AML-193 (cell line): ENCODE data around the gene ARMH3.
"Not testable (repeated sequence)": the region's sequence is repeated elsewhere in the genome, so short reads cannot be mapped to it uniquely, and the experiment has no call there.

ENCODE experiments used
- DNase-seq, 2 experiments: peaks; one replicate each; lab custom pipeline; 2025; lab: John Stamatoyannopoulos, UW

ARMH3 gene

GRCh38 chr10:102046095-102046494 lies 9.9 kb downstream of the ARMH3 start:
- DNase-seq: no peak

- DNase-seq: no peak
These were observed 10.7 kb downstream of the ARMH3 start for GRCh38 chr10:102045292-102045691.

GRCh38 chr10:102040305-102041050 lies 15.5 kb downstream of the ARMH3 start:
- no peak for DNase-seq

GRCh38 chr10:102038410-102038809 lies 17.6 kb downstream of the ARMH3 start:
- no peak for DNase-seq

GRCh38 chr10:102035807-102036206 lies 20.2 kb downstream of the ARMH3 start:
- DNase-seq: not testable (repeated sequence)

- DNase-seq: no peak
These were observed 22.2 kb downstream of the ARMH3 start for GRCh38 chr10:102033787-102034186.

GRCh38 chr10:102027261-102027660 lies 28.7 kb downstream of the ARMH3 start:
- DNase-seq: no peak

GRCh38 chr10:102024799-102025198 lies 31.2 kb downstream of the ARMH3 start:
- peak; percentile 75 to 76 for DNase-seq

- DNase-seq: no peak
These were observed 35.0 kb downstream of the ARMH3 start for GRCh38 chr10:102020938-102021337.

GRCh38 chr10:102017295-102017694 lies 38.7 kb downstream of the ARMH3 start:
- DNase-seq: no peak

- DNase-seq: no peak
These were observed 39.6 kb downstream of the ARMH3 start for GRCh38 chr10:102016416-102016815.

GRCh38 chr10:102010961-102011360 lies 45.0 kb downstream of the ARMH3 start:
- DNase-seq: no peak

- DNase-seq: peak; percentile 67 to 80
These were observed 46.1 kb downstream of the ARMH3 start for GRCh38 chr10:102009801-102010425.

GRCh38 chr10:102007796-102008195 lies 48.2 kb downstream of the ARMH3 start:
- DNase-seq: no peak

GRCh38 chr10:102007031-102007430 lies 48.9 kb downstream of the ARMH3 start:
- not testable (repeated sequence) for DNase-seq

- DNase-seq: no peak
These were observed 51.6 kb downstream of the ARMH3 start for GRCh38 chr10:102004376-102004775.

GRCh38 chr10:102003541-102003940 lies 52.4 kb downstream of the ARMH3 start:
- no peak for DNase-seq

- no peak for DNase-seq
These were observed 54.4 kb downstream of the ARMH3 start for GRCh38 chr10:102001435-102002068.

- DNase-seq: no peak
These were observed 58.2 kb downstream of the ARMH3 start for GRCh38 chr10:101997803-101998202.

- no peak for DNase-seq
These were observed 60.4 kb downstream of the ARMH3 start for GRCh38 chr10:101995451-101996063.

- no peak for DNase-seq
These were observed 62.2 kb downstream of the ARMH3 start for GRCh38 chr10:101993651-101994200.

GRCh38 chr10:101993221-101993620 lies 62.8 kb downstream of the ARMH3 start:
- no peak for DNase-seq
